ENCODE data around the gene TRIML1.

- TF ChIP-seq CTCF (IDR thresholded peaks at IDR 0.05) (no peak), EP300 (IDR thresholded peaks at IDR 0.05) (no peak), POLR2A (IDR thresholded peaks at IDR 0.05) (no peak)
These were observed 7.9 kb downstream of the TRIML1 start for GRCh38 chr4:188147176-188147575.

All from ovary (tissue), 3 donors.